HepG2 (cell line): Measurements from ENCODE around the gene TBC1D2B. TPM values are rescaled to one million over a fixed set of nuclear protein-coding genes. Genes with fewer than 3 reads are reported as not detected.

Source experiments
- CBFB ChIP-seq: sonication (generic); formaldehyde crosslinking; IDR thresholded peaks from 2 replicates; pipeline ENCODE4 v1.4.0; 2020; ENCODE audit warnings: missing genetic modification reagents
- HIVEP1 ChIP-seq: sonication (generic); formaldehyde crosslinking; IDR thresholded peaks from 2 replicates; pipeline ENCODE4 v1.4.0; 2020; ENCODE audit warnings: mild to moderate bottlenecking, missing genetic modification reagents
- HNRNPL ChIP-seq: fragments of 200-400 bp; formaldehyde crosslinking; IDR thresholded peaks from 2 replicates; pipeline ENCODE4 v1.6.1; 2017; ENCODE audit warnings: mild to moderate bottlenecking, low read depth, low read length
- NR2F6 ChIP-seq, 2 experiments: IDR thresholded peaks; 2 replicates each; pipeline ENCODE4 v1.6.1; 2016; ENCODE audit warnings: antibody characterized with exemption in 1 of 2, mild to moderate bottlenecking in 1 of 2
- POGZ ChIP-seq: sonication (generic); formaldehyde crosslinking; IDR thresholded peaks from 2 replicates; pipeline ENCODE4 v1.4.0; 2020; ENCODE audit warnings: mild to moderate bottlenecking, missing genetic modification reagents
- PRDM10 ChIP-seq: sonication (generic); formaldehyde crosslinking; IDR thresholded peaks from 2 replicates; pipeline ENCODE4 v1.4.0; 2020; ENCODE audit warnings: low read depth, missing genetic modification reagents
- RELA ChIP-seq: sonication (generic); formaldehyde crosslinking; IDR thresholded peaks from 2 replicates; pipeline ENCODE4 v1.4.0; 2020; ENCODE audit warnings: missing genetic modification reagents
- RERE ChIP-seq: IDR thresholded peaks from 2 replicates; pipeline ENCODE4 v1.6.1; 2016; ENCODE audit warnings: low read depth, missing genetic modification reagents, missing compliant biosample characterization
- SCMH1 ChIP-seq: sonication (generic); formaldehyde crosslinking; IDR thresholded peaks from 2 replicates; pipeline ENCODE4 v1.9.0; 2021; ENCODE audit warnings: missing genetic modification reagents, mild to moderate bottlenecking, borderline replicate concordance
- SOX13 ChIP-seq, 3 experiments: fragments of 450-650 bp in 1 of 3; sonication (generic) in 1 of 3; formaldehyde crosslinking in 1 of 3; IDR thresholded peaks in 2 of 3; conservative IDR thresholded peaks in 1 of 3; 2 replicates each; pipeline versions ENCODE4 v1.5.0 to v1.6.1; 2016 to 2020; ENCODE audit warnings: antibody characterized with exemption in 1 of 3, mild to moderate bottlenecking in 1 of 3, missing compliant biosample characterization in 1 of 3, missing genetic modification reagents in 1 of 3, moderate library complexity in 1 of 3
- TAF15 ChIP-seq: fragments of 200-400 bp; formaldehyde crosslinking; IDR thresholded peaks from one replicate; pipeline ENCODE4 v1.6.1; 2018; ENCODE audit warnings: mild to moderate bottlenecking, low read depth, low read length; ENCODE audit not compliant: poor library complexity, severe bottlenecking
- TOPORS ChIP-seq: sonication (generic); formaldehyde crosslinking; IDR thresholded peaks from 2 replicates; pipeline ENCODE4 v1.8.0; 2023; ENCODE audit warnings: mild to moderate bottlenecking, missing genetic modification reagents
- ZNF331 ChIP-seq: sonication (generic); formaldehyde crosslinking; IDR thresholded peaks from 2 replicates; pipeline ENCODE4 v1.4.0; 2020; ENCODE audit warnings: missing genetic modification reagents
- ZNF501 ChIP-seq: sonication (generic); formaldehyde crosslinking; IDR thresholded peaks from 2 replicates; pipeline ENCODE4 v1.5.1; 2020; ENCODE audit warnings: mild to moderate bottlenecking, moderate library complexity, missing genetic modification reagents
- ZNF780A ChIP-seq: sonication (generic); formaldehyde crosslinking; IDR thresholded peaks from 2 replicates; pipeline ENCODE4 v1.8.0; 2022; ENCODE audit warnings: mild to moderate bottlenecking, missing genetic modification reagents, moderate library complexity
- ZSCAN5A ChIP-seq: sonication (generic); formaldehyde crosslinking; IDR thresholded peaks from 2 replicates; pipeline ENCODE4 v1.8.0; 2022; ENCODE audit warnings: mild to moderate bottlenecking, missing genetic modification reagents, borderline replicate concordance
- polyA plus RNA-seq, 8 experiments: library from polyadenylated mRNA; depleted of rRNA in 3 of 8; stranded (reverse) in 7 of 8; unstranded in 1 of 8; fragments of >200 nt; fragmentation: Illumina TruSeq in 4 of 8; extraction: Trizol in 4 of 8; gene quantifications; 2 replicates each; pipeline versions ENCODE4 v1.2.1 to v1.2.3, GENCODE V29; 2011 to 2016; ENCODE audit warnings: low read depth in 4 of 8, missing spikeins in 1 of 8, mixed read lengths in 1 of 8; ENCODE audit not compliant: insufficient read depth in 1 of 8
- total RNA-seq, 5 experiments: library from RNA; depleted of rRNA; stranded (reverse); fragments of >200 nt; fragmentation: Illumina TruSeq; extraction: Trizol; gene quantifications; 2 replicates each; pipeline ENCODE4 v1.2.3, GENCODE V29; 2016; ENCODE audit warnings: low read depth in 1 of 5

Gene TBC1D2B
- total and polyA plus RNA-seq, 2 of the 13 experiments (the other 11 are each of a cell fraction or from before 2014, with no cell fraction given): 10.1 to 14.4 TPM

- TF ChIP-seq ZSCAN5A (CRISPR knock-in tag) (peak; percentile 33; the same call in 1 of the 2 replicates), RELA (0 out of 2 replicates have a peak, but pooled peaks have one; percentile 52), NR2F6 (IDR thresholded peaks at IDR 0.05) (peak; percentile 27; the same call in 1 of the 2 replicates), NR2F6 (CRISPR knock-in tag; IDR thresholded peaks at IDR 0.05) (peak; percentile 45; the same call in 1 of the 2 replicates), CBFB (CRISPR knock-in tag) (no peak), RERE (CRISPR knock-in tag) (0 out of 2 replicates have a peak, but pooled peaks have one; percentile 40), TOPORS (no peak), TAF15 (no peak), POGZ (CRISPR knock-in tag) (peak; percentile 54; the same call in 1 of the 2 replicates), ZNF780A (CRISPR knock-in tag) (no peak), HNRNPL (no peak), ZNF501 (CRISPR knock-in tag) (0 out of 2 replicates have a peak, but pooled peaks have one; percentile 47), ZNF331 (CRISPR knock-in tag) (peak; percentile 58; the same call in 1 of the 2 replicates), SOX13 (IDR thresholded peaks at IDR 0.05) (no peak), SOX13 (CRISPR knock-in tag; conservative IDR thresholded peaks at IDR 0.05 in 1 of 2, IDR thresholded peaks at IDR 0.05 in 1 of 2) (peak in 1 of 2 experiments; percentile 59; a peak in 1 of 4 replicates), HIVEP1 (peak; percentile 57; the same call in 1 of the 2 replicates), SCMH1 (CRISPR knock-in tag) (no peak), PRDM10 (CRISPR knock-in tag) (peak; percentile 38; the same call in 1 of the 2 replicates)
These were observed 64.9 kb downstream of the TBC1D2B start (continued) for GRCh38 chr15:78012643-78013077.
